Fibroblast of villous mesenchyme (primary cell): Measurements from ENCODE around the gene CNTRL. TPM values are rescaled to one million over a fixed set of nuclear protein-coding genes. Genes with fewer than 3 reads are reported as not detected.
"Not testable (repeated sequence)": the region's sequence is repeated elsewhere in the genome, so short reads cannot be mapped to it uniquely, and the experiment has no call there.

Source experiments
- DNase-seq: peaks from one replicate; pipeline ENCODE4 v3.0.0-alpha.2; 2010; ENCODE audit warnings: low read depth
- H3K4me3 ChIP-seq: 2 replicates; pipeline ENCODE4 v1.5.1; 2011; ENCODE audit warnings: low read depth, mild to moderate bottlenecking, low read length
- total RNA-seq: library from RNA; depleted of rRNA; stranded (reverse); fragments of >200 nt; gene quantifications from 2 replicates; pipeline ENCODE4 v1.2.3, GENCODE V29; 2012
- TF ChIP-seq, protein P1 (sequence below): IDR thresholded peaks from 2 replicates; pipeline ENCODE4 v1.5.1; 2012; ENCODE audit warnings: low read depth, mild to moderate bottlenecking, low read length; ENCODE audit not compliant: insufficient read depth

Gene CNTRL
- total RNA-seq, 1 donor, result 6.5 TPM

DNA sequence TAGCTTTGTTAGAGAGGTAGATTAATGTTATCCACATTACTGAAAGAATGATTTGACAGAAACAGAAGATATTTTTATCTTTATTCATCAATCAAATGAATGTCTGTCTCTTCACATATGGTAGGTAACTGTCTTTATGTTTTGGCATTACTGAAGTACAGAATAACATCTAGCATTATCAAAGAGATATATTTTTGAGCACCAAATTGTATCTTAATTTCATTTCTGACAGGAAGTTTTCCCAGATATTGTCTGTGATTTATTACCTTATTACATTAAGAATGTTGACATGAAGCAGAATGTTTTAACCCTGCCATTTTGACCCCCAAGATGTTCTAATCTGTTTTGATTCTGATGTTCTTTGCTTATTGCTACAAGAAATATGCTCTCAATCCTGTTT is 20.3 kb downstream of the CNTRL start:
- TF ChIP-seq, protein P1, sequence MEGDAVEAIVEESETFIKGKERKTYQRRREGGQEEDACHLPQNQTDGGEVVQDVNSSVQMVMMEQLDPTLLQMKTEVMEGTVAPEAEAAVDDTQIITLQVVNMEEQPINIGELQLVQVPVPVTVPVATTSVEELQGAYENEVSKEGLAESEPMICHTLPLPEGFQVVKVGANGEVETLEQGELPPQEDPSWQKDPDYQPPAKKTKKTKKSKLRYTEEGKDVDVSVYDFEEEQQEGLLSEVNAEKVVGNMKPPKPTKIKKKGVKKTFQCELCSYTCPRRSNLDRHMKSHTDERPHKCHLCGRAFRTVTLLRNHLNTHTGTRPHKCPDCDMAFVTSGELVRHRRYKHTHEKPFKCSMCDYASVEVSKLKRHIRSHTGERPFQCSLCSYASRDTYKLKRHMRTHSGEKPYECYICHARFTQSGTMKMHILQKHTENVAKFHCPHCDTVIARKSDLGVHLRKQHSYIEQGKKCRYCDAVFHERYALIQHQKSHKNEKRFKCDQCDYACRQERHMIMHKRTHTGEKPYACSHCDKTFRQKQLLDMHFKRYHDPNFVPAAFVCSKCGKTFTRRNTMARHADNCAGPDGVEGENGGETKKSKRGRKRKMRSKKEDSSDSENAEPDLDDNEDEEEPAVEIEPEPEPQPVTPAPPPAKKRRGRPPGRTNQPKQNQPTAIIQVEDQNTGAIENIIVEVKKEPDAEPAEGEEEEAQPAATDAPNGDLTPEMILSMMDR, result no peak
- no peak for DNase-seq
- no peak overlapping the region for H3K4me3 ChIP-seq

DNA sequence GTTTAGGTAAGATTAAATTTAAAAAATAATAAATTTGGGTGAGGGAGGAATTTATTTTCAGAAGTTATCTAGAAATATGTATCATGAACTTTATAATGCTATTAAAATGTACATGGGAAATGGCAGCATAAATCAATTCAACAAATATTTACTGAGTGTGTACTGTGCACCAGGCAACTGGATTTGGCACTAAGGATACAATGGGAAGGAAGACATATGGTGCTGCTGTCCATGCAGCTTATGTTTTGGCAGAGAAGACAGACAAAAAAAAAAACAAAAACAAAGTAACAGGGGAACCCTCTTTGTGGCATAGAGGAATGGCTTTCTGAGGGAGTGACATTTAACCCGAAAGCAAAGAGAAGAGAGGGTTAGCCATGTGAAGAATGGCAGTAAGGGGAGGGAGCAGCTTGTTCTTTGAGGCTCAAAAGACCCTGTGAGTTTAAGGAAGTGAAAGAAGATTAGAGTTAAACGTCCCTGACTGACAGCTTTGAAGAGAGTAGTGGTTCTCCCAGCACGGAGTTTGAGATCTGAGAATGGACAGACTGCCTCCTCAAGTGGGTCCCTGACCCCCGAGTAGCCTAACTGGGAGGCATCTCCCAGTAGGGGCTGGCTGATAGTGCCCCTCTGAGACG is 23.9 kb downstream of the CNTRL start:
- no peak for DNase-seq
- TF ChIP-seq, protein P1, result no peak
- no peak overlapping the region for H3K4me3 ChIP-seq

DNA sequence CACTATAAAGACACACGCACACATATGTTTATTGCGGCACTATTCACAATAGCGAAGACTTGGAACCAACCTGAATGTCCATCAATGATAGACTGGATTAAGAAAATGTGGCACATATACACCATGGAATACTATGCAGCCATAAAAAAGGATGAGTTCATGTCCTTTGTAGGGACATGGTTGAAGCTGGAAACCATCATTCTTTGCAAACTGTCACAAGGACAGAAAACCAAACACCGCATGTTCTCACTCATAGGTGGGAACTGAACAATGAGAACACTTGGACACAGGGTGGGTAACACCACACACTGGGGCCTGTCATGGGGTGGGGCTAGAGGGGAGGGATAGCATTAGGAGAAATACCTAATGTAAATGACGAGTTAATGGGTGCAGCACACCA is 29.3 kb downstream of the CNTRL start:
- not testable (repeated sequence) for DNase-seq, H3K4me3 ChIP-seq

DNA sequence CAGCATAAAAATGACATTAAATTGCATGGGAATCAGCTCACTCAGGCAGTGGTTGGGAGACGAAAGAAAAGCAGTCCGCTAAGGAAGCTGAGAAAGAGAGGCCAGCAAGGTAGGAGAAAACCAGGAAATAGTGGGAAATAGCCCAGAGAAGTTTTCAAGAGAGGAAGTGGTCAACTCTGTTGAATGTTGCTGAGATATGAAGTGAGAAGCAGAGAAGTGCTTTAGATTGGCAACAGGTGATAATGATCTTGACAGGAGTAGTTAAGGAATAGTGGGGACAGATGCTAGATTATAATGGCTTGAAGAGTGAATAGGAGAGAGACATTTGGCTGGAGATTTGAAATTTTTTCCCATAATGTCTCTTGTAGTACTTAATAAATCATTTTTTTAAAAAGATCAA is 30.8 kb downstream of the CNTRL start:
- TF ChIP-seq, protein P1, result no peak
- DNase-seq, result no peak

DNA sequence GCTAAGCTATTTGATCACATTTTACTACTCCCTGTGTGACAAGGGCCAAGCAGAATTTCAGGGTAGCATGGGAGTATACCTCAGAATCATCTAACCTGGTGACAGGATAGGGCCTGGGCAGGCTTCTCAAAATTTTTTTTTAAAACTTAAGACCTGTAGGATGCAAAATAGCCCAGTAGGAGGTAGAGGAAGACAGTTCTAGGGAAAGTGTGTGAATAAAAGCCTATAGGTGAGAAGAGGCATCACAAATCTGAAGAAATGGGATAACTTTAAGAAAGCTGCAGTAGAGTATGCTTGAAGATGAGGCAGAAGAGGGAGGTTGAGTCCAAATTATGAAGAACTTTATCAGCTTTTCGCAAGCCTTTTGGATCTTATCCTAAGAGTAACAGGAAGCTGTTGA is 32.3 kb downstream of the CNTRL start:
- no peak overlapping the region for H3K4me3 ChIP-seq
- no peak for DNase-seq
- TF ChIP-seq, protein P1, result peak; percentile 30

More for the DNA sequence above, 30.8 kb downstream of the CNTRL start:
- no peak overlapping the region for H3K4me3 ChIP-seq

DNA sequence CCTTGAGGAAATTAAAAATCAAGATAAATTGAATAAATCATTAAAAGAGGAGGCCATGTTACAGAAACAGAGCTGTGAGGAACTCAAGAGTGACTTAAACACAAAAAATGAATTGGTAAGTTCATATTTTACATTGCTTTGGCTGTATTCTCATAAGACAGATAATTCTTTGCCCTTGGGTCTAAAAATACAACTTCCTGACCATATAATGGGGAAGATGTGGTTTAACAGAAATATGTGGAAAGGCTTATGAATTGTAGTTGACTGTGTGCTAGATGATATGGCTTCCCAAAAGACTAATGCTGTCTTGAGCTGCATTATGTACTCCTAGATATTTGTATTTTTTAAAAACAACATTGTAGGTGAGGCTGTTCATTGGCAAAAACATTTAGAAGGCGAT is 33.1 kb downstream of the CNTRL start:
- H3K4me3 ChIP-seq, result no peak overlapping the region
- TF ChIP-seq, protein P1, result no peak
- no peak for DNase-seq

DNA sequence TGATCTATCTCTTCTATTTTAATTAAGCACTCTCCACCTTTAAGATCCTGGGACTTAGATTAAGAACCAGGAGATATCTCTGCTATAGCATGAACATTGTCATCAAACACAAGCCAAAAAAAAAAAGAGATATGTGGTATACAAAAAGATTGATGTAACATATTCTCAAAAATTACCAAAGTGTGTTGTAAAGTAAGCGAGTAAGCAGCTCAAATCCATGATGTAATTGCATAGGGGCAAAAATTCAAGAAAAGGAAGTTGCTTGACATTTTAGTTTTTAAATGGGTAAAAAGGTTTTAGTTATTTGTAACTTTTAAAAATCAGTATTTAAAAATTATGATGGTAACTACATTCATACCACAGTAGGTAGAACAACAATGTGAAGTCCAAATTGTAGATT is 40.7 kb downstream of the CNTRL start:
- TF ChIP-seq, protein P1, result no peak
- no peak for DNase-seq

DNA sequence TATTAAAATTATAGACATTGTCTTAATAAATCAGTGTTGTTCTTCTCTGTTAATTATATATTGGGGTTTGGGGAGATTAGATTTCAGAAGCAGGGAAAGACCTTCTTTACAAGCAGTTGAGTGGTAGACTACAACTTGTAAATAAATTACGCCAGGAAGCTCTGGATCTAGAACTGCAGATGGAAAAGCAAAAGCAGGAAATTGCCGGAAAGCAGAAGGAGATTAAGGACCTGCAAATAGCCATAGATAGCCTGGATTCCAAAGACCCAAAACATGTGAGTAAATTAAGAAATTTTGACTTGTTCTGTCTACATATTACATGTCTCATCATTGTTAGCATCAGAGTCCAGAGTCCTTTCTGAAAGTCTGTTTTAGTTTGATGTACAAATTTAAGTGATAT is 43.5 kb downstream of the CNTRL start:
- no peak overlapping the region for H3K4me3 ChIP-seq
- no peak for DNase-seq
- TF ChIP-seq, protein P1, result no peak

More for the DNA sequence above, 40.7 kb downstream of the CNTRL start:
- no peak overlapping the region for H3K4me3 ChIP-seq
